ENCODE results near the gene BAX. TPM values are rescaled to one million over a fixed set of nuclear protein-coding genes. Genes with fewer than 3 reads are reported as not detected.

The BAX gene
- total RNA-seq, 1 experiment from 2014 or later = 66.6 TPM

Other genes starting within 250 kb of the BAX start
- 0.24 and 0.39 TPM in 2 replicates for gene MAMSTR, start 235.2 kb upstream of the BAX start, total RNA-seq (2014; rRNA removed; shearing (Covaris generic))
- 1.9 and 2.3 TPM in 2 replicates for gene RASIP1, start 214.3 kb upstream of the BAX start, total RNA-seq (2014; rRNA removed; shearing (Covaris generic))
- 0.12 TPM in 1 of 2 replicates, not detected in the other for gene IZUMO1, start 208.0 kb upstream of the BAX start, total RNA-seq (2014; rRNA removed; shearing (Covaris generic))
- gene FUT1, start 202.2 kb upstream of the BAX start, total RNA-seq (2014; rRNA removed; shearing (Covaris generic)) = 0.60 and 0.78 TPM in 2 replicates
- not detected in 2 replicates for gene FGF21, start 199.4 kb upstream of the BAX start, total RNA-seq (2014; rRNA removed; shearing (Covaris generic))
- gene BCAT2, start 143.8 kb upstream of the BAX start, total RNA-seq (2014; rRNA removed; shearing (Covaris generic)) = 61.9 and 63.8 TPM in 2 replicates
- gene HSD17B14, start 118.4 kb upstream of the BAX start, total RNA-seq (2014; rRNA removed; shearing (Covaris generic)) = 0.84 and 3.0 TPM in 2 replicates
- gene PLEKHA4, start 86.3 kb upstream of the BAX start, total RNA-seq (2014; rRNA removed; shearing (Covaris generic)) = 1.8 and 4.4 TPM in 2 replicates
- gene PPP1R15A, start 82.5 kb upstream of the BAX start, total RNA-seq (2014; rRNA removed; shearing (Covaris generic)) = 25.7 and 27.3 TPM in 2 replicates
- gene TULP2, start 56.1 kb upstream of the BAX start, total RNA-seq (2014; rRNA removed; shearing (Covaris generic)) = not detected in 2 replicates
- gene NUCB1, start 54.6 kb upstream of the BAX start, total RNA-seq (2014; rRNA removed; shearing (Covaris generic)) = 203 and 249 TPM in 2 replicates
- not detected in 2 replicates for gene DHDH, start 21.2 kb upstream of the BAX start, total RNA-seq (2014; rRNA removed; shearing (Covaris generic))
- 4,698 and 4,789 TPM in 2 replicates for gene FTL, start 10.4 kb downstream of the BAX start, total RNA-seq (2014; rRNA removed; shearing (Covaris generic))
- 47.6 and 60.1 TPM in 2 replicates for gene GYS1, start 38.4 kb downstream of the BAX start, total RNA-seq (2014; rRNA removed; shearing (Covaris generic))
- gene RUVBL2, start 39.0 kb downstream of the BAX start, total RNA-seq (2014; rRNA removed; shearing (Covaris generic)) = 384 and 389 TPM in 2 replicates
- 0.68 TPM in 1 of 2 replicates, not detected in the other for gene LHB, start 62.2 kb downstream of the BAX start, total RNA-seq (2014; rRNA removed; shearing (Covaris generic))
- gene CGB3, start 69.5 kb downstream of the BAX start, total RNA-seq (2014; rRNA removed; shearing (Covaris generic)) = not detected in 2 replicates
- not detected in 2 replicates for gene CGB2, start 77.0 kb downstream of the BAX start, total RNA-seq (2014; rRNA removed; shearing (Covaris generic))
- gene CGB1, start 82.0 kb downstream of the BAX start, total RNA-seq (2014; rRNA removed; shearing (Covaris generic)) = not detected in 2 replicates
- gene CGB5, start 89.0 kb downstream of the BAX start, total RNA-seq (2014; rRNA removed; shearing (Covaris generic)) = not detected in 2 replicates
- not detected in 2 replicates for gene CGB8, start 94.2 kb downstream of the BAX start, total RNA-seq (2014; rRNA removed; shearing (Covaris generic))
- 0.10 and 0.72 TPM in 2 replicates for gene CGB7, start 102.9 kb downstream of the BAX start, total RNA-seq (2014; rRNA removed; shearing (Covaris generic))
- not detected in 2 replicates for gene NTF4, start 109.9 kb downstream of the BAX start, total RNA-seq (2014; rRNA removed; shearing (Covaris generic))
- not detected in 2 replicates for gene KCNA7, start 117.8 kb downstream of the BAX start, total RNA-seq (2014; rRNA removed; shearing (Covaris generic))
- 111 and 119 TPM in 2 replicates for gene SNRNP70, start 130.6 kb downstream of the BAX start, total RNA-seq (2014; rRNA removed; shearing (Covaris generic))
- 6.0 and 14.6 TPM in 2 replicates for gene LIN7B, start 159.5 kb downstream of the BAX start, total RNA-seq (2014; rRNA removed; shearing (Covaris generic))
- 4.4 and 5.3 TPM in 2 replicates for gene C19orf73, start 164.3 kb downstream of the BAX start, total RNA-seq (2014; rRNA removed; shearing (Covaris generic))
- gene PPFIA3, start 164.7 kb downstream of the BAX start, total RNA-seq (2014; rRNA removed; shearing (Covaris generic)) = 8.3 and 10.4 TPM in 2 replicates
- under 0.01 TPM in 1 of 2 replicates, not detected in the other for gene HRC, start 200.5 kb downstream of the BAX start, total RNA-seq (2014; rRNA removed; shearing (Covaris generic))
- 8.3 and 9.7 TPM in 2 replicates for gene TRPM4, start 202.9 kb downstream of the BAX start, total RNA-seq (2014; rRNA removed; shearing (Covaris generic))